Neural progenitor cell (in vitro differentiated cells): ENCODE measurements around the gene SOX21. TPM values are rescaled to one million over a fixed set of nuclear protein-coding genes. Genes with fewer than 3 reads are reported as not detected.

Source experiments
- DNase-seq: peaks from one replicate; pipeline ENCODE4 v3.0.0-alpha.2; 2016; ENCODE audit warnings: low spot score
- H2AFZ ChIP-seq: fragments of 200-600 bp; sonication (generic); replicated peaks from 2 replicates; pipeline ENCODE4 v1.6.1; 2016; ENCODE audit warnings: antibody characterized with exemption
- H3F3A ChIP-seq: fragments of 200-600 bp; sonication (generic); 2 replicates; pipeline ENCODE4 v1.6.1; 2016; ENCODE audit warnings: antibody characterized with exemption, low read depth
- H3K27ac ChIP-seq: fragments of 200-600 bp; sonication (generic); 2 replicates; pipeline ENCODE4 v1.5.1; 2016; ENCODE audit warnings: mild to moderate bottlenecking
- H3K27me3 ChIP-seq: fragments of 200-600 bp; sonication (generic); 2 replicates; pipeline ENCODE4 v1.6.1; 2016; ENCODE audit warnings: mild to moderate bottlenecking, moderate library complexity
- H3K36me3 ChIP-seq: fragments of 200-600 bp; sonication (generic); 2 replicates; pipeline ENCODE4 v1.5.1; 2016
- H3K4me1 ChIP-seq: fragments of 200-600 bp; sonication (generic); 2 replicates; pipeline ENCODE4 v1.6.1; 2016; ENCODE audit warnings: mixed run types
- H3K4me2 ChIP-seq: fragments of 200-600 bp; sonication (generic); 2 replicates; pipeline ENCODE4 v1.6.1; 2016
- H3K4me3 ChIP-seq: fragments of 200-600 bp; sonication (generic); 2 replicates; pipeline ENCODE4 v1.5.1; 2016
- H3K79me2 ChIP-seq: fragments of 200-600 bp; sonication (generic); 2 replicates; pipeline ENCODE4 v1.6.1; 2016; ENCODE audit warnings: low read depth
- H3K9ac ChIP-seq: fragments of 200-600 bp; sonication (generic); 2 replicates; pipeline ENCODE4 v1.6.1; 2016
- H3K9me3 ChIP-seq: fragments of 200-600 bp; sonication (generic); 2 replicates; pipeline ENCODE4 v1.5.1; 2016; ENCODE audit warnings: low read depth
- H4K20me1 ChIP-seq: fragments of 200-600 bp; sonication (generic); 2 replicates; pipeline ENCODE4 v1.6.1; 2016; ENCODE audit warnings: low read depth
- H3K27ac Mint-ChIP-seq: 3 replicates; pipeline ENCODE4 v1.8.0; 2021; ENCODE audit warnings: mixed read lengths
- H3K27me3 Mint-ChIP-seq: 2 replicates; pipeline ENCODE4 v1.8.0; 2022; ENCODE audit warnings: low read depth, mild to moderate bottlenecking, inconsistent platforms, moderate library complexity, mixed read lengths; ENCODE audit not compliant: insufficient read depth
- H3K36me3 Mint-ChIP-seq: 3 replicates; pipeline ENCODE4 v1.8.0; 2021; ENCODE audit warnings: mixed read lengths
- H3K4me1 Mint-ChIP-seq: 3 replicates; pipeline ENCODE4 v1.8.0; 2021; ENCODE audit warnings: mixed read lengths
- H3K4me3 Mint-ChIP-seq: 3 replicates; pipeline ENCODE4 v1.8.0; 2021; ENCODE audit warnings: mild to moderate bottlenecking, moderate library complexity, mixed read lengths
- H3K9me3 Mint-ChIP-seq: 3 replicates; pipeline ENCODE4 v1.8.0; 2020; ENCODE audit warnings: mixed read lengths
- EZH2 ChIP-seq: fragments of 200-600 bp; sonication (generic); IDR thresholded peaks from 2 replicates; pipeline ENCODE4 v1.6.1; 2017; ENCODE audit warnings: antibody characterized with exemption, mild to moderate bottlenecking, moderate library complexity
- EZH2phosphoT487 ChIP-seq: fragments of 200-600 bp; sonication (generic); IDR thresholded peaks from 2 replicates; pipeline ENCODE4 v1.6.1; 2017; ENCODE audit warnings: antibody characterized with exemption
- total RNA-seq: library from RNA; depleted of rRNA; stranded (reverse); fragments of >200 nt; gene quantifications from 2 replicates; pipeline ENCODE4 v1.2.3, GENCODE V29; 2015; ENCODE audit warnings: low replicate concordance
- TF ChIP-seq, protein P1 (sequence below): fragments of 200-600 bp; sonication (generic); IDR thresholded peaks from 2 replicates; pipeline ENCODE4 v1.5.1; 2017; ENCODE audit warnings: antibody characterized with exemption, mild to moderate bottlenecking

SOX21 gene
- total RNA-seq, 1 donor from 2014 or later, result 94.7 TPM

DNA sequence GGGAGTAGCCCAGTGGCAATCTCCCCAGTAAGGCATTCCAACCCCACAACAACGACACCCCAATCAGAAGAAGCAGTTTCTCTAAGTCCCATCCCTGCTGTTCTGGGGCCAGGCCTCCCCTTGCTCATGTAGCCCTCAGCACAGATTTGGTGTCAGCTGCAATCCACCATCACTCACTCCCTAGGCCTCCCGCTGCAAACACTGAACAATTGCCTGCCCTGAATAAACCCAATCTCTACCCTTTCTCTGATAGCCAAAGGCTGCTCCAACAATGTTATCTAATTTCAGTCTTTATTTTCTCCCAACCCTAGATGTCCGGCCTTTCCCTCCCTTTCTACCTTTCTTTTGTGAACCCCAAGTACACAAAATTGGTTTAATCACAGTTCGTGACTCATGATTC, 5.6 kb upstream of the SOX21 start:
- Mint-ChIP-seq H3K27ac (no peak overlapping the region), H3K4me1 (peaks cover 54% of the 10 kb centered on the region), H3K4me3 (no peak overlapping the region), H3K27me3 (peaks cover 4% of the 10 kb centered on the region), H3K36me3 (no peaks in the 10 kb centered on the region), H3K9me3 (peaks cover 2% of the 10 kb centered on the region)
- Histone ChIP-seq H3K4me3 (no peak overlapping the region), H3K4me1 (peaks cover 50% of the 10 kb centered on the region), H4K20me1 (peaks cover 3% of the 10 kb centered on the region), H3K27me3 (no peaks in the 10 kb centered on the region), H3K4me2 (peak overlapping the region; percentile 54), H3K36me3 (no peaks in the 10 kb centered on the region), H3K9me3 (no peaks in the 10 kb centered on the region), H2AFZ (no peak overlapping the region), H3K79me2 (peaks cover 39% of the 10 kb centered on the region), H3K27ac (peak overlapping the region; percentile 31), H3F3A (peaks cover 49% of the 10 kb centered on the region), H3K9ac (no peak overlapping the region)
- TF ChIP-seq, protein P1, sequence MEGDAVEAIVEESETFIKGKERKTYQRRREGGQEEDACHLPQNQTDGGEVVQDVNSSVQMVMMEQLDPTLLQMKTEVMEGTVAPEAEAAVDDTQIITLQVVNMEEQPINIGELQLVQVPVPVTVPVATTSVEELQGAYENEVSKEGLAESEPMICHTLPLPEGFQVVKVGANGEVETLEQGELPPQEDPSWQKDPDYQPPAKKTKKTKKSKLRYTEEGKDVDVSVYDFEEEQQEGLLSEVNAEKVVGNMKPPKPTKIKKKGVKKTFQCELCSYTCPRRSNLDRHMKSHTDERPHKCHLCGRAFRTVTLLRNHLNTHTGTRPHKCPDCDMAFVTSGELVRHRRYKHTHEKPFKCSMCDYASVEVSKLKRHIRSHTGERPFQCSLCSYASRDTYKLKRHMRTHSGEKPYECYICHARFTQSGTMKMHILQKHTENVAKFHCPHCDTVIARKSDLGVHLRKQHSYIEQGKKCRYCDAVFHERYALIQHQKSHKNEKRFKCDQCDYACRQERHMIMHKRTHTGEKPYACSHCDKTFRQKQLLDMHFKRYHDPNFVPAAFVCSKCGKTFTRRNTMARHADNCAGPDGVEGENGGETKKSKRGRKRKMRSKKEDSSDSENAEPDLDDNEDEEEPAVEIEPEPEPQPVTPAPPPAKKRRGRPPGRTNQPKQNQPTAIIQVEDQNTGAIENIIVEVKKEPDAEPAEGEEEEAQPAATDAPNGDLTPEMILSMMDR, result no peak
- TF ChIP-seq EZH2, result no peak
- no peak for TF ChIP-seq EZH2phosphoT487
- DNase-seq, result no peak

DNA sequence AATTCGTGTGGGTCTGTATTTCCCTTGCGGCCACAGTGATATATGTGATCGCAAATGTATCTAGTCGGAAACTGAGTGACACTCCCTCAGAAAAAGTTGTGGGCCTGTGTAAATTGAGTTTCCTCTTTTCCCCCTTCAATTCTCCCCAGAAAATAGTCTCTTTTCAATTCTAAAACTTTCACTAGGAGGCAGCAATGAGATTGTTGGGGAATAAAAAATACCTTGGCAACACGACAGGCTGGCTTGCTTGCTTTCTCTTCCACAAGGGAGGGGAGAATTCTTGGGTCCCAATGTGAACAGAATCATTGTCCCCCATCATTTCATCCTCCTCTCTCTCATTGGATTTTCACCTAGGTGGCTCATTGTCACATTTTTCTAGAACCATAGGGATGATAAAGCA, 3.7 kb upstream of the SOX21 start:
- no peak for TF ChIP-seq EZH2
- TF ChIP-seq, protein P1, result peak; percentile 62
- no peak for TF ChIP-seq EZH2phosphoT487
- H3K9me3 ChIP-seq, result no peaks in the 10 kb centered on the region
- H3K27me3 Mint-ChIP-seq, result peaks cover 6% of the 10 kb centered on the region
- H2AFZ ChIP-seq, result no peak overlapping the region
- H3K36me3 Mint-ChIP-seq, result peaks cover 2% of the 10 kb centered on the region
- H3K27me3 ChIP-seq, result no peaks in the 10 kb centered on the region
- peak overlapping the region; percentile 97 for H3K4me2 ChIP-seq
- no peaks in the 10 kb centered on the region for H3K9me3 Mint-ChIP-seq
- peaks cover 18% of the 10 kb centered on the region for H4K20me1 ChIP-seq
- peak; percentile 53 for DNase-seq
- H3K27ac ChIP-seq, result no peak overlapping the region
- H3K36me3 ChIP-seq, result no peaks in the 10 kb centered on the region
- peaks cover 41% of the 10 kb centered on the region for H3K4me1 ChIP-seq
- H3F3A ChIP-seq, result peaks cover 51% of the 10 kb centered on the region
- H3K9ac ChIP-seq, result no peak overlapping the region
- H3K4me3 ChIP-seq, result peak overlapping the region; percentile 93
- H3K4me3 Mint-ChIP-seq, result no peak overlapping the region
- peaks cover 58% of the 10 kb centered on the region for H3K79me2 ChIP-seq
- peaks cover 42% of the 10 kb centered on the region for H3K4me1 Mint-ChIP-seq
- no peak overlapping the region for H3K27ac Mint-ChIP-seq

DNA sequence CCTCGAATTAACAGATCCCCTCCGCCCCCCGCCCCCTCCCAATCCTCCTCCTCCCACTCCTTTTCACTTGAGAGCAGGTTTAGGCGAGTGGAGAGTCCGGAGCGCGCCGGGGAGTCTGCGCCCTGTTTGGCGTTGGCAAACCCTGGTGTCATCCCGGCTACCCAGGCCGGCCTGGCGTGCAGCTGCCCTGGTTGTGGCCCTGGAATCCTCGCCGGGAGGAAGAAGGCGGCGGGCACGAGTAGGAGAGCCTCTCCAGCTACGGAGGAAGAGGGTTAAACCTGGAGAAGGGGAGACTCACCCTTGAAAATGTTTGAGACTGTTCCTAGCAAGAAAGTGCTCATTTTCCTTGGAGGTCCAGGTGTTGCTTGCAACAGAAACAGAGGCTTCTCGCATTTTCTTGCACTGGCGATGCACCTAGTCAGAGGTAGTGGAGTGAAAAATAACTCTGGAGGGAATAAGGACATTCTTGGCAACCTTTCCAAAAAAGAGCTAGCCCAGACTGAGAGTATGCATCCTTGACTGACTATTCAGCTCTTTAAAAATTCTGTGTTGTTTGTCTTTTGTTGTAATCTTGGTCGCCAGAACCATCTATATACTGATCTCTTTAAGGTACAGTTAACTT, 1.3 kb upstream of the SOX21 start:
- Mint-ChIP-seq H3K36me3 (peaks cover 2% of the 10 kb centered on the region), H3K9me3 (no peaks in the 10 kb centered on the region), H3K27ac (peak overlapping the region; percentile 40), H3K4me3 (peak overlapping the region; percentile 86), H3K27me3 (peaks cover 11% of the 10 kb centered on the region), H3K4me1 (peaks cover 54% of the 10 kb centered on the region)
- peaks cover 15% of the 10 kb centered on the region for H3K36me3 ChIP-seq
- H3K4me1 ChIP-seq, result peaks cover 41% of the 10 kb centered on the region
- H3K4me2 ChIP-seq, result peak overlapping the region; percentile 97
- H3K4me3 ChIP-seq, result peak overlapping the region; percentile 93
- H4K20me1 ChIP-seq, result peaks cover 28% of the 10 kb centered on the region
- H3K79me2 ChIP-seq, result peaks cover 82% of the 10 kb centered on the region
- H3K9me3 ChIP-seq, result no peaks in the 10 kb centered on the region
- TF ChIP-seq, protein P1, result no peak
- TF ChIP-seq EZH2, result no peak
- no peak for TF ChIP-seq EZH2phosphoT487
- DNase-seq, result no peak
- H2AFZ ChIP-seq, result no peak overlapping the region
- H3K27me3 ChIP-seq, result no peaks in the 10 kb centered on the region
- peak overlapping the region; percentile 77 for H3K27ac ChIP-seq
- peaks cover 71% of the 10 kb centered on the region for H3F3A ChIP-seq
- peak overlapping the region; percentile 16 for H3K9ac ChIP-seq
